NOMO-1 treated with DMSO at 0.1 percent for 48 hours (cell line): ENCODE data around the gene KLF7.

Source experiments
- DNase-seq: peaks from one replicate; lab custom pipeline; 2025; ENCODE audit not compliant: unreplicated experiment; lab: John Stamatoyannopoulos, UW

The KLF7 gene

DNA sequence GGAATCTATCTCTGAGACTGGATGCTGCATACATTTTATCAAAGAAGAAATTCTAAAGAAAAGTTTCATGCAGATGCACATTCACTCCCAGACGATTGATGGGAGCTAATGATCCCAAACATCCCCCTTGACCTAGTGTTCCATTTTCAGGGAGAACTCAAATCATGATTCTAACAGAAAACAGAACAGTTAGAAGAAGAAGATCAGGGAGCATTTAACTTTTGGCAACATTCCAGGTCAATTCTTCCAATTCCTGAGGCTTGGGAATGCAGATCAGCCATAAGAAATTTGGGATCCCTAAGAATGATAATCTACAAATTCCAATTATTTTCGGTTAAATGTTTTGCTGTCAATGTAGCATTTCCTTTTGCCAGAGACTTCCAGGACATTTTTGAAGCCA lies 129.9 kb downstream of the KLF7 start:
- DNase-seq: no peak

DNA sequence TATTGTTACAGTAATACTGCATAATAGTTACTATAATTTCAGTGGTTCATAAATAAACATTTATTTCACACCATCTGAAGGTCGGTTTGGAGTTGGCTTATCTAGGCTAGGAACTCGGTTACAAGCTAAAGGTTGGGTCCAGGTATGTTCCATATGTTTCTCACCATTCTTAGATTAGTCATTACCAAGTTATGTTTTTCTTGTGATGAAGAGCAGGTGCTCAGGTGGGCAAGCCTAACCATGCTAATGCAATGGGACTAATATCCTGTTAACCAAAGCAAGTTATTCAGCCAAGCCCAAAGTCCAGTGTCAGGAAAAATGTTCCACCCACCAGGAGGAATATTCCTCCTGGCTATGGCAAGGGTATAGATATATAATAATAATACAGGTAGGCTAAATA lies 133.3 kb downstream of the KLF7 start:
- no peak for DNase-seq
